ENCODE results near the gene LRRC52. TPM values are rescaled to one million over a fixed set of nuclear protein-coding genes. Genes with fewer than 3 reads are reported as not detected.

Gene LRRC52
- total and polyA plus RNA-seq, 9 of the 15 experiments (the other 6 are each of a cell fraction or from before 2014, with no cell fraction given), result not detected

DNA sequence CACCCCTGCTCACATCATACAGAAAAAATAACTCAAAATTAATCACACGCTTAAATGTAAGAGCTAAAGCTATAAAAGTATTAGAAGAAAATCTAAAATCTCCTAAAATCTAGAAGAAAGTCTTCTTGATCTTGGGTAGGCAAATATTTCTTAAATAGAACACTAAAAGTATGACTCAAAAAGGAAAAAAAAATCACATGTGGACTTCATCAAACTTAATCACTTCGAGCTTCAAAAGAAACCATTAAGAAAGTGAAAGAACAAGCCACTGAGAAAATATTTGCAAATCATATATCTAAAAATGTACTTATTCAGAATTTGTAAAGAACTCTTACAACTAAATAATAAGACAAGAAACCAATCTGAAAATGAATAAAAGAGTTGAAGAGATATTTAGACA lies 32.7 kb downstream of the LRRC52 start:
- no peaks in the 10 kb centered on the region for H4K20me1 ChIP-seq (replicated peaks; ENCODE audit: control insufficient read depth, insufficient read depth, low read length)
- 0% methylated on average over 2 of the region's 2 CpGs for WGBS (ENCODE audit: insufficient coverage, low coverage, missing lambda C conversion rate)
- H3K9ac ChIP-seq (ENCODE audit: insufficient read depth in 1 of 2, low read depth in 2 of 2, low read length in 2 of 2), result no peak overlapping the region
- POLR2A ChIA-PET, result interaction anchor here (0.6 kb wide), 1 partner anchor 192 kb away, joined by 4 read pairs; no protein-coding TSS in a partner anchor
- no peaks in the 10 kb centered on the region for H3K9me1 ChIP-seq (ENCODE audit: control insufficient read depth, insufficient read depth, low read length)
- no peaks in the 10 kb centered on the region for H3K9me3 ChIP-seq (replicated peaks; ENCODE audit: control insufficient read depth, insufficient read depth, low read depth, low read length)
- intact Hi-C loops (cut with micrococcal nuclease) (no loop called here), in situ Hi-C loops (cut with MboI) (loop anchor here (25.0 kb wide), 1 partner anchor 439 kb away; no protein-coding TSS in a partner anchor)
- DNase-seq (ENCODE audit: extremely low read depth in 1 of 4, low spot score in 3 of 4) (no peak), FAIRE-seq (no peak), ATAC-seq (no peak)
- H3K27ac ChIP-seq (ENCODE audit: extremely low read depth, low read depth, low read length), result no peak overlapping the region
- CTCF ChIA-PET (ENCODE audit: low intra/inter-chr PET ratio), result no interaction called here
- H3K4me1 ChIP-seq (replicated peaks in 1 of 2; ENCODE audit: control insufficient read depth in 2 of 2, insufficient read depth in 2 of 2, low read length in 2 of 2), result 0 out of 5 replicates have a peak, but pooled peaks cover 0 to 2% of the 10 kb centered on the region in 2 experiments
- BruUV-seq (replicated peaks), result no TSS peak
- no peak overlapping the region for H3K4me2 ChIP-seq (ENCODE audit: insufficient read depth, low read length)
- no peaks in the 10 kb centered on the region for H3K79me2 ChIP-seq (ENCODE audit: control insufficient read depth, insufficient read depth, low read length)
- no peak overlapping the region for H2AFZ ChIP-seq (ENCODE audit: low read depth, low read length)
- no peak overlapping the region for H3K4me3 ChIP-seq
- H3K27me3 ChIP-seq (ENCODE audit: control insufficient read depth in 2 of 2, insufficient read depth in 2 of 2, low read length in 2 of 2), result peaks cover 4 to 5% of the 10 kb centered on the region in 2 experiments; a peak in 4 of 5 replicates
- H3K36me3 ChIP-seq (ENCODE audit: control insufficient read depth, insufficient read depth, low read length), result no peaks in the 10 kb centered on the region
- TF ChIP-seq HDAC8 (tag; IDR thresholded peaks at IDR 0.05) (no peak), PTRF (tag; IDR thresholded peaks at IDR 0.05) (no peak), SETDB1 (IDR thresholded peaks at IDR 0.05; ENCODE audit: low read length) (no peak), SMARCA5 (IDR thresholded peaks at IDR 0.05) (no peak), CHD1 (IDR thresholded peaks at IDR 0.05; ENCODE audit: low read length) (no peak), NCOA1 (IDR thresholded peaks at IDR 0.05; ENCODE audit: low read depth) (no peak), U2AF2 (optimal IDR thresholded peaks at IDR 0.05; ENCODE audit: low read depth, low read length) (no peak), HLTF (IDR thresholded peaks at IDR 0.05) (no peak)
- TF ChIP-seq, protein P1, sequence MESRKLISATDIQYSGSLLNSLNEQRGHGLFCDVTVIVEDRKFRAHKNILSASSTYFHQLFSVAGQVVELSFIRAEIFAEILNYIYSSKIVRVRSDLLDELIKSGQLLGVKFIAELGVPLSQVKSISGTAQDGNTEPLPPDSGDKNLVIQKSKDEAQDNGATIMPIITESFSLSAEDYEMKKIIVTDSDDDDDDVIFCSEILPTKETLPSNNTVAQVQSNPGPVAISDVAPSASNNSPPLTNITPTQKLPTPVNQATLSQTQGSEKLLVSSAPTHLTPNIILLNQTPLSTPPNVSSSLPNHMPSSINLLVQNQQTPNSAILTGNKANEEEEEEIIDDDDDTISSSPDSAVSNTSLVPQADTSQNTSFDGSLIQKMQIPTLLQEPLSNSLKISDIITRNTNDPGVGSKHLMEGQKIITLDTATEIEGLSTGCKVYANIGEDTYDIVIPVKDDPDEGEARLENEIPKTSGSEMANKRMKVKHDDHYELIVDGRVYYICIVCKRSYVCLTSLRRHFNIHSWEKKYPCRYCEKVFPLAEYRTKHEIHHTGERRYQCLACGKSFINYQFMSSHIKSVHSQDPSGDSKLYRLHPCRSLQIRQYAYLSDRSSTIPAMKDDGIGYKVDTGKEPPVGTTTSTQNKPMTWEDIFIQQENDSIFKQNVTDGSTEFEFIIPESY (CRISPR knock-in tag; IDR thresholded peaks at IDR 0.05), result no peak
- TF ChIP-seq, protein P2, sequence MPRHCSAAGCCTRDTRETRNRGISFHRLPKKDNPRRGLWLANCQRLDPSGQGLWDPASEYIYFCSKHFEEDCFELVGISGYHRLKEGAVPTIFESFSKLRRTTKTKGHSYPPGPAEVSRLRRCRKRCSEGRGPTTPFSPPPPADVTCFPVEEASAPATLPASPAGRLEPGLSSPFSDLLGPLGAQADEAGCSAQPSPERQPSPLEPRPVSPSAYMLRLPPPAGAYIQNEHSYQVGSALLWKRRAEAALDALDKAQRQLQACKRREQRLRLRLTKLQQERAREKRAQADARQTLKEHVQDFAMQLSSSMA (CRISPR knock-in tag; IDR thresholded peaks at IDR 0.05), result no peak
- TF ChIP-seq, protein P3, sequence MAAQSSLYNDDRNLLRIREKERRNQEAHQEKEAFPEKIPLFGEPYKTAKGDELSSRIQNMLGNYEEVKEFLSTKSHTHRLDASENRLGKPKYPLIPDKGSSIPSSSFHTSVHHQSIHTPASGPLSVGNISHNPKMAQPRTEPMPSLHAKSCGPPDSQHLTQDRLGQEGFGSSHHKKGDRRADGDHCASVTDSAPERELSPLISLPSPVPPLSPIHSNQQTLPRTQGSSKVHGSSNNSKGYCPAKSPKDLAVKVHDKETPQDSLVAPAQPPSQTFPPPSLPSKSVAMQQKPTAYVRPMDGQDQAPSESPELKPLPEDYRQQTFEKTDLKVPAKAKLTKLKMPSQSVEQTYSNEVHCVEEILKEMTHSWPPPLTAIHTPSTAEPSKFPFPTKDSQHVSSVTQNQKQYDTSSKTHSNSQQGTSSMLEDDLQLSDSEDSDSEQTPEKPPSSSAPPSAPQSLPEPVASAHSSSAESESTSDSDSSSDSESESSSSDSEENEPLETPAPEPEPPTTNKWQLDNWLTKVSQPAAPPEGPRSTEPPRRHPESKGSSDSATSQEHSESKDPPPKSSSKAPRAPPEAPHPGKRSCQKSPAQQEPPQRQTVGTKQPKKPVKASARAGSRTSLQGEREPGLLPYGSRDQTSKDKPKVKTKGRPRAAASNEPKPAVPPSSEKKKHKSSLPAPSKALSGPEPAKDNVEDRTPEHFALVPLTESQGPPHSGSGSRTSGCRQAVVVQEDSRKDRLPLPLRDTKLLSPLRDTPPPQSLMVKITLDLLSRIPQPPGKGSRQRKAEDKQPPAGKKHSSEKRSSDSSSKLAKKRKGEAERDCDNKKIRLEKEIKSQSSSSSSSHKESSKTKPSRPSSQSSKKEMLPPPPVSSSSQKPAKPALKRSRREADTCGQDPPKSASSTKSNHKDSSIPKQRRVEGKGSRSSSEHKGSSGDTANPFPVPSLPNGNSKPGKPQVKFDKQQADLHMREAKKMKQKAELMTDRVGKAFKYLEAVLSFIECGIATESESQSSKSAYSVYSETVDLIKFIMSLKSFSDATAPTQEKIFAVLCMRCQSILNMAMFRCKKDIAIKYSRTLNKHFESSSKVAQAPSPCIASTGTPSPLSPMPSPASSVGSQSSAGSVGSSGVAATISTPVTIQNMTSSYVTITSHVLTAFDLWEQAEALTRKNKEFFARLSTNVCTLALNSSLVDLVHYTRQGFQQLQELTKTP (IDR thresholded peaks at IDR 0.05; ENCODE audit: low read depth in 1 of 2, partially characterized antibody in 2 of 2), result no peak
- TF ChIP-seq, protein P4, sequence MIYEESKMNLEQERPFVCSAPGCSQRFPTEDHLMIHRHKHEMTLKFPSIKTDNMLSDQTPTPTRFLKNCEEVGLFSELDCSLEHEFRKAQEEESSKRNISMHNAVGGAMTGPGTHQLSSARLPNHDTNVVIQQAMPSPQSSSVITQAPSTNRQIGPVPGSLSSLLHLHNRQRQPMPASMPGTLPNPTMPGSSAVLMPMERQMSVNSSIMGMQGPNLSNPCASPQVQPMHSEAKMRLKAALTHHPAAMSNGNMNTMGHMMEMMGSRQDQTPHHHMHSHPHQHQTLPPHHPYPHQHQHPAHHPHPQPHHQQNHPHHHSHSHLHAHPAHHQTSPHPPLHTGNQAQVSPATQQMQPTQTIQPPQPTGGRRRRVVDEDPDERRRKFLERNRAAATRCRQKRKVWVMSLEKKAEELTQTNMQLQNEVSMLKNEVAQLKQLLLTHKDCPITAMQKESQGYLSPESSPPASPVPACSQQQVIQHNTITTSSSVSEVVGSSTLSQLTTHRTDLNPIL (CRISPR knock-in tag; IDR thresholded peaks at IDR 0.05), result no peak
- TF ChIP-seq, protein P5, sequence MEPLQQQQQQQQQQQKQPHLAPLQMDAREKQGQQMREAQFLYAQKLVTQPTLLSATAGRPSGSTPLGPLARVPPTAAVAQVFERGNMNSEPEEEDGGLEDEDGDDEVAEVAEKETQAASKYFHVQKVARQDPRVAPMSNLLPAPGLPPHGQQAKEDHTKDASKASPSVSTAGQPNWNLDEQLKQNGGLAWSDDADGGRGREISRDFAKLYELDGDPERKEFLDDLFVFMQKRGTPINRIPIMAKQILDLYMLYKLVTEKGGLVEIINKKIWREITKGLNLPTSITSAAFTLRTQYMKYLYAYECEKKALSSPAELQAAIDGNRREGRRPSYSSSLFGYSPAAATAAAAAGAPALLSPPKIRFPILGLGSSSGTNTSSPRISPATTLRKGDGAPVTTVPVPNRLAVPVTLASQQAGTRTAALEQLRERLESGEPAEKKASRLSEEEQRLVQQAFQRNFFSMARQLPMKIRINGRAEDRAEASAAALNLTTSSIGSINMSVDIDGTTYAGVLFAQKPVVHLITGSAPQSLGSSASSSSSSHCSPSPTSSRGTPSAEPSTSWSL (CRISPR knock-in tag; IDR thresholded peaks at IDR 0.05; ENCODE audit: borderline replicate concordance), result no peak
